ENCODE measurements around the gene UVRAG. TPM values are rescaled to one million over a fixed set of nuclear protein-coding genes. Genes with fewer than 3 reads are reported as not detected.
A peak's percentile ranks its signal among the peaks of the same experiment; 100 is the strongest.

The UVRAG gene
- total and polyA plus RNA-seq, 4 donors = 4.4 to 15.1 (median 10.0) TPM

GRCh38 chr11:75826461-75827230 is 11.6 kb downstream of the UVRAG start:
- Histone ChIP-seq H3K27ac (ENCODE audit: low read depth in 1 of 2, low read length in 2 of 2) (no peak overlapping the region), H3K9ac (ENCODE audit: low read depth in 1 of 2, low read length in 2 of 2) (peak overlapping the region in 1 of 2 donors; percentile 33), H3K36me3 (ENCODE audit: control insufficient read depth in 4 of 4, insufficient read depth in 3 of 4, low read depth in 1 of 4, low read length in 3 of 4) (peaks cover 0 to 2% (median 0%) of the 10 kb centered on the region in 4 donors), H3K27me3 (ENCODE audit: control insufficient read depth in 4 of 4, insufficient read depth in 4 of 4, low read length in 3 of 4) (no peaks in the 10 kb centered on the region), H3K4me1 (ENCODE audit: control insufficient read depth in 4 of 4, insufficient read depth in 4 of 4, low read length in 3 of 4) (peaks cover 0 to 10% (median 2%) of the 10 kb centered on the region in 4 donors), H3K9me3 (ENCODE audit: control insufficient read depth in 4 of 4, low read length in 3 of 4) (no peaks in the 10 kb centered on the region), H3K4me3 (ENCODE audit: low read depth in 1 of 3, low read length in 3 of 3) (no peak overlapping the region)
- no peak for TF ChIP-seq FOXA2 (IDR thresholded peaks at IDR 0.05)
- TF ChIP-seq RXRA (IDR thresholded peaks at IDR 0.05) = no peak
- TF ChIP-seq EGR1 (IDR thresholded peaks at IDR 0.05; ENCODE audit: low read depth in 2 of 2) = no peak
- no peak for TF ChIP-seq HNF4G (IDR thresholded peaks at IDR 0.05)
- TF ChIP-seq RAD21 (IDR thresholded peaks at IDR 0.05) = no peak
- TF ChIP-seq GABPA (IDR thresholded peaks at IDR 0.05 in 1 of 2, conservative IDR thresholded peaks at IDR 0.05 in 1 of 2) = no peak
- no peak for TF ChIP-seq SP1 (IDR thresholded peaks at IDR 0.05)
- no peak for TF ChIP-seq JUND (IDR thresholded peaks at IDR 0.05)
- no peak for TF ChIP-seq HNF4A (conservative IDR thresholded peaks at IDR 0.05)
- 55% methylated on average over 4 of the region's 4 CpGs for WGBS
- no peak for DNase-seq (ENCODE audit: low spot score)

DNA sequence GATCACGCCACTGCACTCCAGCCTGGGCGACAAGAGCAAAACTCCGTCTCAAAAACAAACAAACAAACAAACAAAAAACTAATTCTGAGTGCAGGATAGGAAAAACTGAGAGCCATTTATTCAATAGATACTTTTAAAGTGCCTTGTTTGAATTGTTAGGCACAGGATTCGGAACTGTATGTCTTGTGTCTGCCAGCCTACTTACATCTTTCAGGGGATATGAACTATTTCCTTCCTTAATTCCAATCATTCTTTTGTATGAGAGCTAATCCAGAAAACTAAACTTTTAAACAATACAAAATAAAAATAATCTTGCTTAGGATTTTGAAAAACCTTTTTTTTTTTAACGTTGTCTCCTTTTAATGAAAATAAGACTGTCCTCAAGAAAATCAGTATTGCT is 12.6 kb downstream of the UVRAG start:
- Histone ChIP-seq H3K36me3 (ENCODE audit: control insufficient read depth in 4 of 4, insufficient read depth in 3 of 4, low read depth in 1 of 4, low read length in 3 of 4) (peaks cover 0 to 2% (median 1%) of the 10 kb centered on the region in 4 donors), H3K9me3 (ENCODE audit: control insufficient read depth in 4 of 4, low read length in 3 of 4) (no peaks in the 10 kb centered on the region), H3K4me1 (ENCODE audit: control insufficient read depth in 4 of 4, insufficient read depth in 4 of 4, low read length in 3 of 4) (peaks cover 2 to 14% (median 4%) of the 10 kb centered on the region in 4 donors), H3K4me3 (ENCODE audit: low read depth in 1 of 3, low read length in 3 of 3) (no peak overlapping the region), H3K27ac (ENCODE audit: low read depth in 1 of 2, low read length in 2 of 2) (no peak overlapping the region), H3K9ac (ENCODE audit: low read depth in 1 of 2, low read length in 2 of 2) (no peak overlapping the region), H3K27me3 (ENCODE audit: control insufficient read depth in 4 of 4, insufficient read depth in 4 of 4, low read length in 3 of 4) (no peaks in the 10 kb centered on the region)
- TF ChIP-seq CTCF (IDR thresholded peaks at IDR 0.05; ENCODE audit: low read depth, low read length, missing input control) = no peak
- TF ChIP-seq, protein P1, sequence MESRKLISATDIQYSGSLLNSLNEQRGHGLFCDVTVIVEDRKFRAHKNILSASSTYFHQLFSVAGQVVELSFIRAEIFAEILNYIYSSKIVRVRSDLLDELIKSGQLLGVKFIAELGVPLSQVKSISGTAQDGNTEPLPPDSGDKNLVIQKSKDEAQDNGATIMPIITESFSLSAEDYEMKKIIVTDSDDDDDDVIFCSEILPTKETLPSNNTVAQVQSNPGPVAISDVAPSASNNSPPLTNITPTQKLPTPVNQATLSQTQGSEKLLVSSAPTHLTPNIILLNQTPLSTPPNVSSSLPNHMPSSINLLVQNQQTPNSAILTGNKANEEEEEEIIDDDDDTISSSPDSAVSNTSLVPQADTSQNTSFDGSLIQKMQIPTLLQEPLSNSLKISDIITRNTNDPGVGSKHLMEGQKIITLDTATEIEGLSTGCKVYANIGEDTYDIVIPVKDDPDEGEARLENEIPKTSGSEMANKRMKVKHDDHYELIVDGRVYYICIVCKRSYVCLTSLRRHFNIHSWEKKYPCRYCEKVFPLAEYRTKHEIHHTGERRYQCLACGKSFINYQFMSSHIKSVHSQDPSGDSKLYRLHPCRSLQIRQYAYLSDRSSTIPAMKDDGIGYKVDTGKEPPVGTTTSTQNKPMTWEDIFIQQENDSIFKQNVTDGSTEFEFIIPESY (IDR thresholded peaks at IDR 0.05) = no peak
- no peak for TF ChIP-seq JUND (IDR thresholded peaks at IDR 0.05)
- TF ChIP-seq, protein P2, sequence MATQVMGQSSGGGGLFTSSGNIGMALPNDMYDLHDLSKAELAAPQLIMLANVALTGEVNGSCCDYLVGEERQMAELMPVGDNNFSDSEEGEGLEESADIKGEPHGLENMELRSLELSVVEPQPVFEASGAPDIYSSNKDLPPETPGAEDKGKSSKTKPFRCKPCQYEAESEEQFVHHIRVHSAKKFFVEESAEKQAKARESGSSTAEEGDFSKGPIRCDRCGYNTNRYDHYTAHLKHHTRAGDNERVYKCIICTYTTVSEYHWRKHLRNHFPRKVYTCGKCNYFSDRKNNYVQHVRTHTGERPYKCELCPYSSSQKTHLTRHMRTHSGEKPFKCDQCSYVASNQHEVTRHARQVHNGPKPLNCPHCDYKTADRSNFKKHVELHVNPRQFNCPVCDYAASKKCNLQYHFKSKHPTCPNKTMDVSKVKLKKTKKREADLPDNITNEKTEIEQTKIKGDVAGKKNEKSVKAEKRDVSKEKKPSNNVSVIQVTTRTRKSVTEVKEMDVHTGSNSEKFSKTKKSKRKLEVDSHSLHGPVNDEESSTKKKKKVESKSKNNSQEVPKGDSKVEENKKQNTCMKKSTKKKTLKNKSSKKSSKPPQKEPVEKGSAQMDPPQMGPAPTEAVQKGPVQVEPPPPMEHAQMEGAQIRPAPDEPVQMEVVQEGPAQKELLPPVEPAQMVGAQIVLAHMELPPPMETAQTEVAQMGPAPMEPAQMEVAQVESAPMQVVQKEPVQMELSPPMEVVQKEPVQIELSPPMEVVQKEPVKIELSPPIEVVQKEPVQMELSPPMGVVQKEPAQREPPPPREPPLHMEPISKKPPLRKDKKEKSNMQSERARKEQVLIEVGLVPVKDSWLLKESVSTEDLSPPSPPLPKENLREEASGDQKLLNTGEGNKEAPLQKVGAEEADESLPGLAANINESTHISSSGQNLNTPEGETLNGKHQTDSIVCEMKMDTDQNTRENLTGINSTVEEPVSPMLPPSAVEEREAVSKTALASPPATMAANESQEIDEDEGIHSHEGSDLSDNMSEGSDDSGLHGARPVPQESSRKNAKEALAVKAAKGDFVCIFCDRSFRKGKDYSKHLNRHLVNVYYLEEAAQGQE (IDR thresholded peaks at IDR 0.05) = no peak
- no peak for TF ChIP-seq RAD21 (IDR thresholded peaks at IDR 0.05)
- TF ChIP-seq YY1 (IDR thresholded peaks at IDR 0.05) = no peak
- TF ChIP-seq TAF1 (conservative IDR thresholded peaks at IDR 0.05) = no peak
- no peak for TF ChIP-seq RXRA (IDR thresholded peaks at IDR 0.05)
- TF ChIP-seq GABPA (IDR thresholded peaks at IDR 0.05 in 1 of 2, conservative IDR thresholded peaks at IDR 0.05 in 1 of 2) = no peak
- TF ChIP-seq HNF4G (IDR thresholded peaks at IDR 0.05) = no peak
- no peak for TF ChIP-seq NR2F2 (IDR thresholded peaks at IDR 0.05)
- no peak for TF ChIP-seq HNF4A (conservative IDR thresholded peaks at IDR 0.05)
- TF ChIP-seq, protein P3, sequence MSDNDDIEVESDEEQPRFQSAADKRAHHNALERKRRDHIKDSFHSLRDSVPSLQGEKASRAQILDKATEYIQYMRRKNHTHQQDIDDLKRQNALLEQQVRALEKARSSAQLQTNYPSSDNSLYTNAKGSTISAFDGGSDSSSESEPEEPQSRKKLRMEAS (IDR thresholded peaks at IDR 0.05) = no peak
- no peak for TF ChIP-seq EGR1 (IDR thresholded peaks at IDR 0.05; ENCODE audit: low read depth in 2 of 2)
- TF ChIP-seq, protein P4, sequence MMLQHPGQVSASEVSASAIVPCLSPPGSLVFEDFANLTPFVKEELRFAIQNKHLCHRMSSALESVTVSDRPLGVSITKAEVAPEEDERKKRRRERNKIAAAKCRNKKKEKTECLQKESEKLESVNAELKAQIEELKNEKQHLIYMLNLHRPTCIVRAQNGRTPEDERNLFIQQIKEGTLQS (IDR thresholded peaks at IDR 0.05) = no peak
- TF ChIP-seq FOXA1 (IDR thresholded peaks at IDR 0.05) = no peak
- no peak for TF ChIP-seq SP1 (IDR thresholded peaks at IDR 0.05)
- TF ChIP-seq FOXA2 (IDR thresholded peaks at IDR 0.05) = no peak
- WGBS = 80% methylated on average over 5 of the region's 5 CpGs
- DNase-seq (ENCODE audit: low spot score) = no peak
